ENCODE measurements around the gene NETO2.

NETO2 gene

DNA sequence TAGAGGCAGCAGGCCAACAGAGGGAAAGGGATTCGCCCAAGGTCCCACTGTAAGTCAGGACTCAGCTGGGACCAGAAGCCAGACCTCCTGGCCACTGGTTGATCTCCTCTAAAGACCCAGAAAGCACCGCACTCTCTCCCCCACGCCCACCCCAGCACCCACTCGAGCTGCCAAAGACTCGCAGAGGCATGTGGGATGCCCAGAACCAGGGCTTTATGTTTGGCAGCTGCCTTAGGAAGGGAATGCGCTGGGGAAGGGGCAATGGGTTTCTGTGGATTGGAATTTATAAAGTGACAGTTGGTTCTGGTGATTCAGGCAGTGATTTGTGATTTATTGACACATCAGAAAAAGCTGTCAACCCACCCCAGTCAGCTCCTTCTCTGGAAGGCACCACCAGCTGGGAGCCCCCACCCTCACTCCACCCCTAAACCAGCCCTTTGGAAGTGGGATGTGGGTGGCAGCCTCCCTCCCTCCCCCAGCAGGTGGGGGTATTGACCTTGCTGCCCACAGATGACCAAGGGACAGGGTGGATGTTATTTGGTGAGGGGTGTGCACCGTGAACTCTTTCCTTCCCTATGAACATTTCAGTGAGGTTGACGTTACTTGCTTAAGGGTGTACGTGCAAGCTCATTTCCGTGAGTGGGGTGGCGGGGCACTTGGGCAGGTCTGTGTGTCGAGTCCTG lies 93.7 kb downstream of the NETO2 start:
- FAIRE-seq: no peak
- DNase-seq (ENCODE audit: extremely low spot score, insufficient read length, low read depth): no peak

GRCh38 chr16:47047524-47048203 lies 96.1 kb downstream of the NETO2 start:
- no peak for FAIRE-seq
- DNase-seq (ENCODE audit: extremely low spot score, insufficient read length, low read depth): no peak

GRCh38 chr16:47046726-47047523 lies 96.8 kb downstream of the NETO2 start:
- FAIRE-seq (peak; percentile 49), DNase-seq (ENCODE audit: extremely low spot score, insufficient read length, low read depth) (no peak)

DNA sequence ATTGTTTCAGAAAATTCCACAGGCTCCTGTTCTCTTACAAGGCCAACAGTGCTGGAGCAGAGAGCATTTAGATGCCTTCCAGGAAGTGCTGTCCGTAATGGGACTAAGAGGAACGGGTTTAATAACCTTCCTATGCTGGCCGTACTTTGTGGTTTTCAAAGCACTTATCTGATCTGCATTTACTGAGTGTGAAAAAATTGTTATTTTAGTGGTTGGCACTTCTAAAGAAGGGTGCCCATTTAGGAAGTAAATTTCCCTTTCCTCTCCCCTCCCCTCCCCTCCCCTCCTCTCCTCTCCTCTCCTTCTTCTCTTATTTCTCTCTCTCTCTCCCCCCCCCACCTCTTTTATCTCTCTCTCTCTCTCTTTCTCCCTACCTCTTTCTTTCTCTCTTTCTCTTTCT lies 98.3 kb downstream of the NETO2 start:
- FAIRE-seq (no peak), DNase-seq (ENCODE audit: extremely low spot score, insufficient read length, low read depth) (no peak)

GRCh38 chr16:47045023-47045422 lies 98.7 kb downstream of the NETO2 start:
- no peak for DNase-seq (ENCODE audit: extremely low spot score, insufficient read length, low read depth)

GRCh38 chr16:47043970-47044684 lies 99.6 kb downstream of the NETO2 start:
- FAIRE-seq (no peak), DNase-seq (ENCODE audit: extremely low spot score, insufficient read length, low read depth) (no peak)

More at GRCh38 chr16:47045023-47045422, 98.7 kb downstream of the NETO2 start:
- FAIRE-seq: no peak

- no peak for DNase-seq (ENCODE audit: extremely low spot score, insufficient read length, low read depth)
- no peak for FAIRE-seq
These were observed 100.5 kb downstream of the NETO2 start for GRCh38 chr16:47043200-47043599.

DNA sequence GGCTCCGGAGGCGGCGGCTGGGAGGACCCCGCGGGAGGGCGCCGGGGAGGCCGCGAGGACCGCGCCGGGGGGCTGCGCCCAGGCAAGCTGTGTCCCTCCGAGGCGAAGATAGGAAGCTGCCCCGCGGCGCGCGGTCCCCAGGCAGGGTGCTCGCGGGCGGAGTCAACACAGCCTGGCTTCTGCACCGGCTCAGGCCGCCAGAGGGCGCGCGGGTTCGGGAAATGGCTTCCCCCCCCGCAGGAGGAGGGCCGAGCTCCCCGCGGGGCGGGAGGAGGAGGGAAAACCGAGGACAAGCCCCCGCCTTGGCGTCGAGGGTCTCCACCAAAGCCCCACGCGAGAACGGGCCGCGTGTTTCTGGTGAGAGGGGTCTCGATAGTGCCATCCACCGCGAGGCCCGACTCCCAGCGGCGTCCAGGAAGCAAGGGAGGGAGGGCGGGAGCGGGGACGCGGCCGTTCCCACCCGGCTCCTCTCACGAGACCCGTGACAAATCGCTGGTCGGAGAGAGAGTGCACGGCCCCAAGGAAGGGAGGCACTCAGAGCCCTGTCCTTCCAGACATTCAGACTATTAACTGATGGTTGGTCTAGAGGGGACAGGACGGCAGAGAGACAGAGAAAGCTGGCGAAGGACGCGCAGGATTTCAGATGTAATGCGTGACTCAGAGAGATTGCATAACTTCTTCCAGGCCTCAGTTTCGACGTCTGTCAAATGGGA lies 105.8 kb downstream of the NETO2 start:
- FAIRE-seq (peak; percentile 91), DNase-seq (ENCODE audit: extremely low spot score, insufficient read length, low read depth) (peak; percentile 86)

GRCh38 chr16:47037396-47037745 lies 106.4 kb downstream of the NETO2 start:
- DNase-seq (ENCODE audit: extremely low spot score, insufficient read length, low read depth) (no peak), FAIRE-seq (no peak)

- FAIRE-seq: peak; percentile 62
- no peak for DNase-seq (ENCODE audit: extremely low spot score, insufficient read length, low read depth)
These were observed 107.5 kb downstream of the NETO2 start for GRCh38 chr16:47036201-47036600.

- DNase-seq (ENCODE audit: extremely low spot score, insufficient read length, low read depth) (no peak), FAIRE-seq (no peak)
These were observed 108.3 kb downstream of the NETO2 start for GRCh38 chr16:47035436-47035835.

GRCh38 chr16:47034455-47034854 lies 109.3 kb downstream of the NETO2 start:
- FAIRE-seq: no peak
- no peak for DNase-seq (ENCODE audit: extremely low spot score, insufficient read length, low read depth)

- DNase-seq (ENCODE audit: extremely low spot score, insufficient read length, low read depth) (no peak), FAIRE-seq (no peak)
These were observed 110.6 kb downstream of the NETO2 start for GRCh38 chr16:47033176-47033575.

- FAIRE-seq (no peak), DNase-seq (ENCODE audit: extremely low spot score, insufficient read length, low read depth) (no peak)
These were observed 114.0 kb downstream of the NETO2 start for GRCh38 chr16:47029724-47030123.

- FAIRE-seq: no peak
- DNase-seq (ENCODE audit: extremely low spot score, insufficient read length, low read depth): no peak
These were observed 114.9 kb downstream of the NETO2 start for GRCh38 chr16:47028767-47029377.
